CD14-positive monocyte (primary cell): ENCODE data around the gene APOF. TPM values are rescaled to one million over a fixed set of nuclear protein-coding genes. Genes with fewer than 3 reads are reported as not detected.

Source experiments
- DNase-seq, 3 donors: peaks; one replicate each; pipeline ENCODE4 v3.0.0-alpha.2; 2011 to 2022
- H2AFZ ChIP-seq: 2 replicates; pipeline ENCODE4 v1.6.0; 2012; ENCODE audit warnings: mild to moderate bottlenecking, low read depth, low read length, inconsistent platforms; ENCODE audit not compliant: insufficient read depth, poor library complexity, severe bottlenecking
- H3K27ac ChIP-seq, 2 donors: 1 replicate in 1 of 2; 2 replicates in 1 of 2; pipeline ENCODE4 v1.5.1; 2012 to 2013; ENCODE audit warnings: low read length in 2 of 2, control low read depth in 1 of 2, inconsistent platforms in 1 of 2, low read depth in 1 of 2, mild to moderate bottlenecking in 1 of 2
- H3K27me3 ChIP-seq, 2 donors: one replicate each; pipeline versions ENCODE4 v1.6.0 to v1.6.1; 2011 to 2013; ENCODE audit warnings: low read length in 2 of 2; ENCODE audit not compliant: control insufficient read depth in 2 of 2, insufficient read depth in 2 of 2
- H3K36me3 ChIP-seq, 2 donors: replicated peaks in 1 of 2; 1 replicate in 1 of 2; 2 replicates in 1 of 2; pipeline versions ENCODE4 v1.5.1 to v1.6.1; 2012 to 2013; ENCODE audit warnings: low read length in 2 of 2, control low read depth in 1 of 2, inconsistent platforms in 1 of 2, mild to moderate bottlenecking in 1 of 2; ENCODE audit not compliant: insufficient read depth in 2 of 2, control insufficient read depth in 1 of 2
- H3K4me1 ChIP-seq, 2 donors: 1 replicate in 1 of 2; 2 replicates in 1 of 2; pipeline versions ENCODE4 v1.5.1 to v1.6.1; 2012 to 2013; ENCODE audit warnings: low read length in 2 of 2, control low read depth in 1 of 2, inconsistent platforms in 1 of 2, mild to moderate bottlenecking in 1 of 2, moderate library complexity in 1 of 2; ENCODE audit not compliant: insufficient read depth in 2 of 2, control insufficient read depth in 1 of 2
- H3K4me2 ChIP-seq: replicated peaks from 2 replicates; pipeline ENCODE3; 2012; ENCODE audit warnings: low read length, moderate library complexity, mild to moderate bottlenecking; ENCODE audit not compliant: poor library complexity, severe bottlenecking; ENCODE audit errors: extremely low read depth
- H3K4me3 ChIP-seq, 3 experiments: fragments of 200-600 bp in 1 of 3; sonication (generic) in 1 of 3; replicated peaks in 1 of 3; 1 replicate in 2 of 3; 2 replicates in 1 of 3; pipeline ENCODE4 v1.5.1; 2011 to 2013; ENCODE audit warnings: low read length in 3 of 3, mild to moderate bottlenecking in 3 of 3, control low read depth in 2 of 3, low read depth in 2 of 3, inconsistent platforms in 1 of 3, moderate library complexity in 1 of 3
- H3K79me2 ChIP-seq: 2 replicates; pipeline ENCODE4 v1.6.0; 2012; ENCODE audit warnings: mild to moderate bottlenecking, control low read depth, inconsistent platforms, low read length, moderate library complexity; ENCODE audit not compliant: insufficient read depth
- H3K9ac ChIP-seq: 2 replicates; pipeline ENCODE4 v1.6.0; 2017; ENCODE audit warnings: low read length, mild to moderate bottlenecking; ENCODE audit not compliant: insufficient read depth, poor library complexity, severe bottlenecking
- H3K9me3 ChIP-seq, 2 donors: replicated peaks in 1 of 2; 1 replicate in 1 of 2; 2 replicates in 1 of 2; pipeline versions ENCODE4 v1.5.1 to v1.6.1; 2012 to 2013; ENCODE audit warnings: low read length in 2 of 2, control low read depth in 1 of 2; ENCODE audit not compliant: control insufficient read depth in 1 of 2, insufficient read depth in 1 of 2
- H4K20me1 ChIP-seq: 2 replicates; pipeline ENCODE4 v1.6.0; 2012; ENCODE audit warnings: mild to moderate bottlenecking, low read length, control low read depth, moderate library complexity; ENCODE audit not compliant: insufficient read depth
- H3K27ac Mint-ChIP-seq, 7 donors: one replicate each; pipeline ENCODE4 v1.8.0; 2020; ENCODE audit warnings: mild to moderate bottlenecking in 7 of 7, mixed read lengths in 7 of 7, moderate library complexity in 6 of 7, inconsistent platforms in 2 of 7
- H3K27me3 Mint-ChIP-seq, 3 donors: one replicate each; pipeline ENCODE4 v1.8.0; 2021 to 2022; ENCODE audit warnings: low read depth in 3 of 3, mild to moderate bottlenecking in 3 of 3, mixed read lengths in 3 of 3, moderate library complexity in 3 of 3, inconsistent platforms in 1 of 3
- H3K36me3 Mint-ChIP-seq, 2 donors: one replicate each; pipeline ENCODE4 v1.8.0; 2020; ENCODE audit warnings: mixed read lengths in 2 of 2, inconsistent platforms in 1 of 2, mild to moderate bottlenecking in 1 of 2
- H3K4me1 Mint-ChIP-seq: one replicate; pipeline ENCODE4 v1.8.0; 2020; ENCODE audit warnings: mild to moderate bottlenecking, mixed read lengths
- H3K4me3 Mint-ChIP-seq, 2 donors: one replicate each; pipeline ENCODE4 v1.8.0; 2020; ENCODE audit warnings: mild to moderate bottlenecking in 2 of 2, mixed read lengths in 2 of 2, moderate library complexity in 1 of 2
- H3K9me3 Mint-ChIP-seq, 7 donors: one replicate each; pipeline ENCODE4 v1.8.0; 2020 to 2022; ENCODE audit warnings: mixed read lengths in 7 of 7, mild to moderate bottlenecking in 6 of 7, moderate library complexity in 6 of 7, inconsistent platforms in 2 of 7
- whole genome bisulfite sequencing: methylation state at CpG from one replicate; pipeline ENCODE4 v1.1.5; 2013; ENCODE audit warnings: missing lambda C conversion rate; ENCODE audit not compliant: insufficient coverage; 5-methylcytosine and 5-hydroxymethylcytosine counted together
- intact Hi-C, 2 donors: fragments of 100-400 bp; cut with micrococcal nuclease; formaldehyde crosslinking; loops; one replicate each; pipeline versions ENCODE4 v1.15.0 to v1.15.1; 2023
- polyA plus RNA-seq, 3 donors: library from polyadenylated mRNA; depleted of rRNA in 1 of 3; unstranded in 2 of 3; stranded (reverse) in 1 of 3; fragments of 300-500 nt in 2 of 3; fragments of >200 nt in 1 of 3; fragmentation: Illumina TruSeq in 2 of 3; gene quantifications; 1 replicate in 2 of 3; 2 replicates in 1 of 3; pipeline ENCODE4 v1.2.3, GENCODE V29; 2012 to 2021
- TF ChIP-seq, protein P1 (sequence below): fragments of 200-600 bp; IDR thresholded peaks from one replicate; pipeline ENCODE4 v1.8.0; 2022; ENCODE audit warnings: antibody characterized with exemption, mild to moderate bottlenecking

Gene APOF
- polyA plus RNA-seq, 3 donors: not detected

DNA sequence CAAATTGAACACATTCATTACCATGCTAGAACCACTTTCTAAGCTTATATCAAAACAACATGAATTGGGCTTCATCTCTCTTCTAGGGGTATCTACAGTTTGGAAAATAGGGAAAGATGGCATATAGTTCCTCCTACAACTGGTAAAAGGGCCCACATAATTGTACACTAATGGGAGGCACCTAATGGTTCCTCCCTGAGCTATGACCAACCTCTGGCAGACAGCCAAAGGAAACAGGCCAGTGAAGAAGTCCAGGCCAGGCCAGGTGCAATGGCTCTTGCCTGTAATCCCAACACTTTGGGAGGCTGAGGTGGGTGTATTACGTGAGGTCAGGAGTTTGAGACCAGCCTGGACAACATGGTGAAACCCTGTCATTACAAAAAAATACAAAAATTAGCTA lies 23.2 kb upstream of the APOF start:
- Histone ChIP-seq H2AFZ (peak overlapping the region; percentile 11), H3K4me1 (no peaks in the 10 kb centered on the region), H3K27me3 (no peaks in the 10 kb centered on the region), H4K20me1 (no peaks in the 10 kb centered on the region), H3K4me2 (no peak overlapping the region), H3K36me3 (no peaks in the 10 kb centered on the region), H3K79me2 (no peaks in the 10 kb centered on the region), H3K9ac (no peak overlapping the region), H3K4me3 (no peak overlapping the region), H3K9me3 (no peaks in the 10 kb centered on the region), H3K27ac (no peak overlapping the region)
- H3K36me3 Mint-ChIP-seq: no peaks in the 10 kb centered on the region
- DNase-seq: no peak
- H3K4me1 Mint-ChIP-seq: no peaks in the 10 kb centered on the region
- H3K27ac Mint-ChIP-seq: peak overlapping the region in 2 of 7 donors; percentile 57 to 60
- no peak overlapping the region for H3K4me3 Mint-ChIP-seq
- peaks cover 0 to 7% (median 3%) of the 10 kb centered on the region in 3 donors for H3K27me3 Mint-ChIP-seq
- WGBS: no CpG with 5 or more reads among the region's 1 CpG
- intact Hi-C loops: no loop called here
- no peaks in the 10 kb centered on the region for H3K9me3 Mint-ChIP-seq
- TF ChIP-seq, protein P1, sequence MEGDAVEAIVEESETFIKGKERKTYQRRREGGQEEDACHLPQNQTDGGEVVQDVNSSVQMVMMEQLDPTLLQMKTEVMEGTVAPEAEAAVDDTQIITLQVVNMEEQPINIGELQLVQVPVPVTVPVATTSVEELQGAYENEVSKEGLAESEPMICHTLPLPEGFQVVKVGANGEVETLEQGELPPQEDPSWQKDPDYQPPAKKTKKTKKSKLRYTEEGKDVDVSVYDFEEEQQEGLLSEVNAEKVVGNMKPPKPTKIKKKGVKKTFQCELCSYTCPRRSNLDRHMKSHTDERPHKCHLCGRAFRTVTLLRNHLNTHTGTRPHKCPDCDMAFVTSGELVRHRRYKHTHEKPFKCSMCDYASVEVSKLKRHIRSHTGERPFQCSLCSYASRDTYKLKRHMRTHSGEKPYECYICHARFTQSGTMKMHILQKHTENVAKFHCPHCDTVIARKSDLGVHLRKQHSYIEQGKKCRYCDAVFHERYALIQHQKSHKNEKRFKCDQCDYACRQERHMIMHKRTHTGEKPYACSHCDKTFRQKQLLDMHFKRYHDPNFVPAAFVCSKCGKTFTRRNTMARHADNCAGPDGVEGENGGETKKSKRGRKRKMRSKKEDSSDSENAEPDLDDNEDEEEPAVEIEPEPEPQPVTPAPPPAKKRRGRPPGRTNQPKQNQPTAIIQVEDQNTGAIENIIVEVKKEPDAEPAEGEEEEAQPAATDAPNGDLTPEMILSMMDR: no peak

DNA sequence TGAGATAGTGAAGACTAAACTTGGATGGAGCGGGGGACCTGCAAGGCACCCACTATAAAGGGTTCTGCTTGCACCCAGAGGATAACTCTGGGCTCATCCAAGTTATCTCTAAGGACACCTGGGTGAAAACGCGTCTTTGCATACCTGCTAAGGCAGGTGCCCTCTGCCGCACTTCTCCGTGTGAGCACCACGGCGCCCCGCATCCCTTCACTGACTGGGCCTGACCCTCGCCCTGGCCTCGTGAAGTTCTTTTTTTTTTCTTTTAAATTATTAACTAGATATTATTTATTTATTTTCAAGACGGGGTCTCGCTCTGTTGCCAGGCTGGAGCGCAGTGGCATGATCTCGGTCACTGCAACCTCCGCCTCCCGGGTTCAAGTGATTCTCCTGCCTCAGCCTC lies 20.0 kb upstream of the APOF start:
- H3K79me2 ChIP-seq: no peaks in the 10 kb centered on the region
- H3K27ac Mint-ChIP-seq: no peak overlapping the region
- H3K36me3 Mint-ChIP-seq: no peaks in the 10 kb centered on the region
- H2AFZ ChIP-seq: peak overlapping the region; percentile 46
- peaks cover 0 to 9% (median 3%) of the 10 kb centered on the region in 3 donors for H3K27me3 Mint-ChIP-seq
- H3K9me3 Mint-ChIP-seq: peaks cover 0 to 2% (median 0%) of the 10 kb centered on the region in 7 donors
- no peaks in the 10 kb centered on the region for H3K36me3 ChIP-seq
- H3K9ac ChIP-seq: no peak overlapping the region
- intact Hi-C loops: no loop called here
- no peak for DNase-seq
- no peaks in the 10 kb centered on the region for H4K20me1 ChIP-seq
- no peaks in the 10 kb centered on the region for H3K27me3 ChIP-seq
- no peak overlapping the region for H3K27ac ChIP-seq
- H3K4me1 ChIP-seq: no peaks in the 10 kb centered on the region
- no peak overlapping the region for H3K4me3 Mint-ChIP-seq
- H3K4me2 ChIP-seq: no peak overlapping the region
- TF ChIP-seq, protein P1: no peak
- 96% methylated on average over 9 of the region's 16 CpGs for WGBS
- H3K4me3 ChIP-seq: no peak overlapping the region
- peaks cover 1% of the 10 kb centered on the region for H3K4me1 Mint-ChIP-seq
- H3K9me3 ChIP-seq: no peaks in the 10 kb centered on the region
